Measurements from ENCODE around the gene COG5. TPM values are rescaled to one million over a fixed set of nuclear protein-coding genes. Genes with fewer than 3 reads are reported as not detected.

The COG5 gene
- total and polyA plus RNA-seq, 5 donors, result 18.5 to 59.2 (median 42.2) TPM

- intact Hi-C loops (cut with DNase I), result no loop called here
- no peak overlapping the region for H3K27ac ChIP-seq (ENCODE audit: low read length)
- H3K4me3 ChIP-seq (ENCODE audit: low read length), result no peak overlapping the region
- 98% methylated on average over 1 of the region's 1 CpG for WGBS
- ATAC-seq (no peak), DNase-seq (no peak)
- peaks cover 7% of the 10 kb centered on the region for H3K4me1 ChIP-seq (ENCODE audit: control insufficient read depth, insufficient read depth, low read length)
- no peaks in the 10 kb centered on the region for H3K9me3 ChIP-seq (ENCODE audit: control insufficient read depth, low read length)
- no peaks in the 10 kb centered on the region for H3K27me3 ChIP-seq (ENCODE audit: control insufficient read depth, insufficient read depth)
These were observed 58.4 kb downstream of the COG5 start for GRCh38 chr7:107505362-107505761.

- Histone ChIP-seq H3K27ac (ENCODE audit: low read length) (no peak overlapping the region), H3K27me3 (ENCODE audit: control insufficient read depth, insufficient read depth) (no peaks in the 10 kb centered on the region), H3K9me3 (ENCODE audit: control insufficient read depth, low read length) (no peaks in the 10 kb centered on the region), H3K4me1 (ENCODE audit: control insufficient read depth, insufficient read depth, low read length) (peaks cover 9% of the 10 kb centered on the region), H3K4me3 (ENCODE audit: low read length) (no peak overlapping the region)
- ATAC-seq, result no peak
- DNase-seq, result no peak
- intact Hi-C loops (cut with DNase I), result no loop called here
These were observed 60.0 kb downstream of the COG5 start for GRCh38 chr7:107503687-107504086.

GRCh38 chr7:107502797-107503196 is 60.9 kb downstream of the COG5 start:
- 86% methylated on average over 2 of the region's 2 CpGs for WGBS
- H3K9me3 ChIP-seq (ENCODE audit: control insufficient read depth, low read length), result no peaks in the 10 kb centered on the region
- no peak for DNase-seq
- no peak overlapping the region for H3K4me3 ChIP-seq (ENCODE audit: low read length)
- peaks cover 9% of the 10 kb centered on the region for H3K4me1 ChIP-seq (ENCODE audit: control insufficient read depth, insufficient read depth, low read length)
- H3K27me3 ChIP-seq (ENCODE audit: control insufficient read depth, insufficient read depth), result no peaks in the 10 kb centered on the region
- ATAC-seq, result no peak
- intact Hi-C loops (cut with DNase I), result no loop called here
- H3K27ac ChIP-seq (ENCODE audit: low read length), result no peak overlapping the region

- 83% methylated on average over 3 of the region's 3 CpGs for WGBS
- Histone ChIP-seq H3K4me3 (ENCODE audit: low read length) (no peak overlapping the region), H3K9me3 (ENCODE audit: control insufficient read depth, low read length) (no peaks in the 10 kb centered on the region), H3K27me3 (ENCODE audit: control insufficient read depth, insufficient read depth) (no peaks in the 10 kb centered on the region), H3K4me1 (ENCODE audit: control insufficient read depth, insufficient read depth, low read length) (peaks cover 9% of the 10 kb centered on the region), H3K27ac (ENCODE audit: low read length) (no peak overlapping the region)
- DNase-seq (no peak), ATAC-seq (no peak)
- intact Hi-C loops (cut with DNase I), result no loop called here
These were observed 61.6 kb downstream of the COG5 start for GRCh38 chr7:107502154-107502553.

GRCh38 chr7:107501593-107501992 is 62.1 kb downstream of the COG5 start:
- Histone ChIP-seq H3K4me1 (ENCODE audit: control insufficient read depth, insufficient read depth, low read length) (peaks cover 6% of the 10 kb centered on the region), H3K27ac (ENCODE audit: low read length) (no peak overlapping the region), H3K4me3 (ENCODE audit: low read length) (no peak overlapping the region), H3K9me3 (ENCODE audit: control insufficient read depth, low read length) (no peaks in the 10 kb centered on the region), H3K27me3 (ENCODE audit: control insufficient read depth, insufficient read depth) (no peaks in the 10 kb centered on the region)
- DNase-seq (no peak), ATAC-seq (no peak)
- intact Hi-C loops (cut with DNase I), result no loop called here
- WGBS, result 71% methylated on average over 1 of the region's 1 CpG

GRCh38 chr7:107499731-107500130 is 64.0 kb downstream of the COG5 start:
- Histone ChIP-seq H3K4me1 (ENCODE audit: control insufficient read depth, insufficient read depth, low read length) (peaks cover 5% of the 10 kb centered on the region), H3K27ac (ENCODE audit: low read length) (no peak overlapping the region), H3K27me3 (ENCODE audit: control insufficient read depth, insufficient read depth) (no peaks in the 10 kb centered on the region), H3K4me3 (ENCODE audit: low read length) (no peak overlapping the region), H3K9me3 (ENCODE audit: control insufficient read depth, low read length) (no peaks in the 10 kb centered on the region)
- intact Hi-C loops (cut with DNase I), result no loop called here
- ATAC-seq (no peak), DNase-seq (no peak)
- WGBS, result 87% methylated on average over 4 of the region's 4 CpGs

- intact Hi-C loops (cut with DNase I), result no loop called here
These were observed 68.2 kb downstream of the COG5 start for GRCh38 chr7:107495516-107495915.

GRCh38 chr7:107494884-107495283 is 68.8 kb downstream of the COG5 start:
- Histone ChIP-seq H3K4me1 (ENCODE audit: control insufficient read depth, insufficient read depth, low read length) (peaks cover 6% of the 10 kb centered on the region), H3K27ac (ENCODE audit: low read length) (no peak overlapping the region), H3K4me3 (ENCODE audit: low read length) (no peak overlapping the region), H3K27me3 (ENCODE audit: control insufficient read depth, insufficient read depth) (no peaks in the 10 kb centered on the region), H3K9me3 (ENCODE audit: control insufficient read depth, low read length) (no peaks in the 10 kb centered on the region)
- no peak for ATAC-seq
- 91% methylated on average over 6 of the region's 6 CpGs for WGBS
- intact Hi-C loops (cut with DNase I), result no loop called here
- DNase-seq, result no peak

More at GRCh38 chr7:107495516-107495915, 68.2 kb downstream of the COG5 start:
- Histone ChIP-seq H3K9me3 (ENCODE audit: control insufficient read depth, low read length) (no peaks in the 10 kb centered on the region), H3K4me3 (ENCODE audit: low read length) (no peak overlapping the region), H3K27ac (ENCODE audit: low read length) (no peak overlapping the region), H3K27me3 (ENCODE audit: control insufficient read depth, insufficient read depth) (no peaks in the 10 kb centered on the region), H3K4me1 (ENCODE audit: control insufficient read depth, insufficient read depth, low read length) (peaks cover 6% of the 10 kb centered on the region)
- DNase-seq, result no peak
- no peak for ATAC-seq

- intact Hi-C loops (cut with DNase I), result no loop called here
- Histone ChIP-seq H3K27ac (ENCODE audit: low read length) (no peak overlapping the region), H3K4me1 (ENCODE audit: control insufficient read depth, insufficient read depth, low read length) (peaks cover 4% of the 10 kb centered on the region), H3K4me3 (ENCODE audit: low read length) (no peak overlapping the region), H3K9me3 (ENCODE audit: control insufficient read depth, low read length) (no peaks in the 10 kb centered on the region), H3K27me3 (ENCODE audit: control insufficient read depth, insufficient read depth) (no peaks in the 10 kb centered on the region)
- DNase-seq, result no peak
- 83% methylated on average over 3 of the region's 3 CpGs for WGBS
- no peak for ATAC-seq
These were observed 69.4 kb downstream of the COG5 start for GRCh38 chr7:107494315-107494751.

GRCh38 chr7:107492875-107493274 is 70.8 kb downstream of the COG5 start:
- H3K27ac ChIP-seq (ENCODE audit: low read length), result no peak overlapping the region
- ATAC-seq, result no peak
- no peaks in the 10 kb centered on the region for H3K27me3 ChIP-seq (ENCODE audit: control insufficient read depth, insufficient read depth)
- 97% methylated on average over 2 of the region's 2 CpGs for WGBS
- H3K9me3 ChIP-seq (ENCODE audit: control insufficient read depth, low read length), result no peaks in the 10 kb centered on the region
- no peak overlapping the region for H3K4me3 ChIP-seq (ENCODE audit: low read length)
- intact Hi-C loops (cut with DNase I), result no loop called here
- peaks cover 4% of the 10 kb centered on the region for H3K4me1 ChIP-seq (ENCODE audit: control insufficient read depth, insufficient read depth, low read length)
- DNase-seq, result no peak

GRCh38 chr7:107486041-107486440 is 77.7 kb downstream of the COG5 start:
- no peaks in the 10 kb centered on the region for H3K9me3 ChIP-seq (ENCODE audit: control insufficient read depth, low read length)
- H3K4me3 ChIP-seq (ENCODE audit: low read length), result no peak overlapping the region
- no peak for ATAC-seq
- WGBS, result 87% methylated on average over 3 of the region's 3 CpGs
- no peak for DNase-seq
- no peaks in the 10 kb centered on the region for H3K4me1 ChIP-seq (ENCODE audit: control insufficient read depth, insufficient read depth, low read length)
- intact Hi-C loops (cut with DNase I), result no loop called here
- H3K27ac ChIP-seq (ENCODE audit: low read length), result no peak overlapping the region
- no peaks in the 10 kb centered on the region for H3K27me3 ChIP-seq (ENCODE audit: control insufficient read depth, insufficient read depth)

- no peak overlapping the region for H3K27ac ChIP-seq (ENCODE audit: low read length)
- no peaks in the 10 kb centered on the region for H3K9me3 ChIP-seq (ENCODE audit: control insufficient read depth, low read length)
- ATAC-seq (no peak), DNase-seq (no peak)
- H3K4me1 ChIP-seq (ENCODE audit: control insufficient read depth, insufficient read depth, low read length), result no peaks in the 10 kb centered on the region
- WGBS, result 99% methylated on average over 1 of the region's 1 CpG
- H3K27me3 ChIP-seq (ENCODE audit: control insufficient read depth, insufficient read depth), result no peaks in the 10 kb centered on the region
- no peak overlapping the region for H3K4me3 ChIP-seq (ENCODE audit: low read length)
- intact Hi-C loops (cut with DNase I), result no loop called here
These were observed 81.1 kb downstream of the COG5 start for GRCh38 chr7:107482571-107482970.
